ENCODE results near the gene CAP2.

CAP2 gene

GRCh38 chr6:17574866-17575560, 181.6 kb downstream of the CAP2 start:
- no peak for TF ChIP-seq CTCF (IDR thresholded peaks at IDR 0.05)

GRCh38 chr6:17577059-17577458, 183.7 kb downstream of the CAP2 start:
- TF ChIP-seq CTCF (IDR thresholded peaks at IDR 0.05), result no peak

DNA sequence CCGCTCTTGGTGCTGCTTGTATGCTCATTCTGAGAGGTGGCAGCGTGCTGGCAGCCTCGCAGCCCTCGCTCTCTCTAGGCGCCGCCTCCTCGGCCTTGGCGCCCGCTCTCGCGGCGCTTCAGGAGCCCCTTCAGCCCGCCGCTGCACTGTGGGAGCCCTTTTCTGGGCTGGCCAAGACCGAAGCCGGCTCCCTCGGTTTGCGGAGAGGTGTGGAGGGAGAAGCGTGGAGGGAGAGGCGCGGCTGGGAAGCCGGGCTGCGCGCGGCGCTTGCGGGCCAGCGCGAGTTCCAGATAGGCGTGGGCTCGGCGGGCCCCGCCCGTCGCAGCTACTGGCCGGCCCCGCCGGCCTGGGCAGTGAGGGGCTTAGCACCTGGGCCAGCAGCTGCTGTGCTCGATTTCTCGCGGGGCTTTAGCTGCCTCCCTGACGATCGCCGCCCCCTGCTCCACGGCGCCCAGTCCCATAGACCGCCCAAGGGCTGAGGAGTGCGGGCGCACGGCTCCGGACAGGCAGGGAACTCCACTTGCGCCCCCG, 187.2 kb downstream of the CAP2 start:
- no peak for TF ChIP-seq CTCF (IDR thresholded peaks at IDR 0.05)

GRCh38 chr6:17583811-17584210, 190.4 kb downstream of the CAP2 start:
- TF ChIP-seq CTCF (IDR thresholded peaks at IDR 0.05), result no peak

- TF ChIP-seq CTCF (IDR thresholded peaks at IDR 0.05), result peak; percentile 83
Observed at GRCh38 chr6:17584241-17584803, 190.9 kb downstream of the CAP2 start.

- peak; percentile 44; the same call in 1 of the 2 replicates for TF ChIP-seq CTCF (IDR thresholded peaks at IDR 0.05)
Observed at GRCh38 chr6:17585766-17586490, 192.5 kb downstream of the CAP2 start.

GRCh38 chr6:17588011-17588410, 194.6 kb downstream of the CAP2 start:
- TF ChIP-seq CTCF (IDR thresholded peaks at IDR 0.05), result no peak

All from LNCAP (cell line).